H54 (cell line): ENCODE results near the gene GLOD5.

Experiments used
- DNase-seq: peaks from one replicate; pipeline ENCODE4 v3.0.0; 2011; ENCODE audit warnings: low spot score, mixed read lengths; ENCODE audit not compliant: insufficient read length
- FAIRE-seq: peaks from 3 replicates; lab custom pipeline; 2011; peaks lifted over from hg19 to GRCh38; lab: Jason Lieb, UNC
- POLR2A ChIP-seq: IDR thresholded peaks from 2 replicates; pipeline ENCODE4 v1.6.1; 2011; ENCODE audit warnings: low read depth, mild to moderate bottlenecking, low read length

Gene GLOD5

GRCh38 chrX:48761674-48762471 lies at the start of gene GLOD5:
TSS of gene GLOD5 (plus strand) at chrX:48761747. CDS start at chrX:48761791, 44 bp downstream.
- no peak for TF ChIP-seq POLR2A
- DNase-seq = no peak
- FAIRE-seq = no peak

GRCh38 chrX:48711929-48712505 lies 49.5 kb upstream of the GLOD5 start:
- DNase-seq (no peak), FAIRE-seq (no peak)
- no peak for TF ChIP-seq POLR2A

GRCh38 chrX:48713847-48714246 lies 47.7 kb upstream of the GLOD5 start:
- FAIRE-seq (no peak), DNase-seq (no peak)
- no peak for TF ChIP-seq POLR2A

GRCh38 chrX:48714573-48714972 lies 47.0 kb upstream of the GLOD5 start:
- TF ChIP-seq POLR2A = no peak
- FAIRE-seq (no peak), DNase-seq (no peak)

GRCh38 chrX:48715072-48715471 lies 46.5 kb upstream of the GLOD5 start:
- no peak for FAIRE-seq
- TF ChIP-seq POLR2A = no peak
- DNase-seq = no peak

- FAIRE-seq (no peak), DNase-seq (no peak)
- TF ChIP-seq POLR2A = no peak
Measured at GRCh38 chrX:48715876-48716502, 45.6 kb upstream of the GLOD5 start.

GRCh38 chrX:48719958-48720357 lies 41.6 kb upstream of the GLOD5 start:
- no peak for FAIRE-seq
- DNase-seq = no peak
- no peak for TF ChIP-seq POLR2A

GRCh38 chrX:48720577-48721250 lies 40.8 kb upstream of the GLOD5 start:
- TF ChIP-seq POLR2A = no peak
- FAIRE-seq = no peak
- DNase-seq = no peak

GRCh38 chrX:48721916-48722315 lies 39.6 kb upstream of the GLOD5 start:
- no peak for FAIRE-seq
- no peak for DNase-seq
- TF ChIP-seq POLR2A = no peak

GRCh38 chrX:48726596-48726995 lies 35.0 kb upstream of the GLOD5 start:
- FAIRE-seq = no peak
- TF ChIP-seq POLR2A = no peak
- DNase-seq = no peak

- FAIRE-seq (no peak), DNase-seq (no peak)
- no peak for TF ChIP-seq POLR2A
Measured at GRCh38 chrX:48728653-48729052, 32.9 kb upstream of the GLOD5 start.

- DNase-seq (no peak), FAIRE-seq (no peak)
- TF ChIP-seq POLR2A = no peak
Measured at GRCh38 chrX:48736303-48736702, 25.2 kb upstream of the GLOD5 start.

GRCh38 chrX:48736878-48737212 lies 24.7 kb upstream of the GLOD5 start:
- FAIRE-seq = peak; percentile 30
- DNase-seq = no peak
- no peak for TF ChIP-seq POLR2A
